ENCODE data around the gene PEX11G.

DNA sequence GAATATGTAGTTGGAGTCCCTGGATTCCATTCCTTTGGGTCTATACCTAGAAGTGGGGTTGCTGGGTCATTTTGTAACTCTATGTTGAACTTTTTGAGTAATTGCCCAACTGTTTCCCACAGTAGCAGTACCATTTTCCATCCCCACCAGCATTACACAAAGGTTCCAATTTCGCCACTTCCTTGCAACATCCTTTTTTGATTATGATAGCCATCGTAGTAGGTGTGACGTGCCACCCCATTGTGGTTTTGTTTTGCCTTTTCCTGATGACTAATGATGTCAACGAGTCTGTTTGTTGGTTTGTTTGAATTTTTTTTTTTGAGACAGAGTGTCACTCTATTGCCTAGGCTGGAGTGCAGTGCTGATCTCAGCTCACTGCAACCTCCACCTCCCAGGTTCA, 3.3 kb upstream of the PEX11G start:
- no peak for TF ChIP-seq POLR2A (IDR thresholded peaks at IDR 0.05; ENCODE audit: low read depth, low read length)
- TF ChIP-seq EZH2 (IDR thresholded peaks at IDR 0.05; ENCODE audit: borderline replicate concordance, control insufficient read depth, low read depth, low read length), result no peak
- TF ChIP-seq, protein P1, sequence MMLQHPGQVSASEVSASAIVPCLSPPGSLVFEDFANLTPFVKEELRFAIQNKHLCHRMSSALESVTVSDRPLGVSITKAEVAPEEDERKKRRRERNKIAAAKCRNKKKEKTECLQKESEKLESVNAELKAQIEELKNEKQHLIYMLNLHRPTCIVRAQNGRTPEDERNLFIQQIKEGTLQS (IDR thresholded peaks at IDR 0.05; ENCODE audit: borderline replicate concordance, extremely low read depth, low read depth, low read length), result no peak
- TF ChIP-seq EP300 (IDR thresholded peaks at IDR 0.05; ENCODE audit: borderline replicate concordance in 1 of 2, control insufficient read depth in 1 of 2, low read depth in 2 of 2, low read length in 2 of 2), result no peak
- TF ChIP-seq, protein P2, sequence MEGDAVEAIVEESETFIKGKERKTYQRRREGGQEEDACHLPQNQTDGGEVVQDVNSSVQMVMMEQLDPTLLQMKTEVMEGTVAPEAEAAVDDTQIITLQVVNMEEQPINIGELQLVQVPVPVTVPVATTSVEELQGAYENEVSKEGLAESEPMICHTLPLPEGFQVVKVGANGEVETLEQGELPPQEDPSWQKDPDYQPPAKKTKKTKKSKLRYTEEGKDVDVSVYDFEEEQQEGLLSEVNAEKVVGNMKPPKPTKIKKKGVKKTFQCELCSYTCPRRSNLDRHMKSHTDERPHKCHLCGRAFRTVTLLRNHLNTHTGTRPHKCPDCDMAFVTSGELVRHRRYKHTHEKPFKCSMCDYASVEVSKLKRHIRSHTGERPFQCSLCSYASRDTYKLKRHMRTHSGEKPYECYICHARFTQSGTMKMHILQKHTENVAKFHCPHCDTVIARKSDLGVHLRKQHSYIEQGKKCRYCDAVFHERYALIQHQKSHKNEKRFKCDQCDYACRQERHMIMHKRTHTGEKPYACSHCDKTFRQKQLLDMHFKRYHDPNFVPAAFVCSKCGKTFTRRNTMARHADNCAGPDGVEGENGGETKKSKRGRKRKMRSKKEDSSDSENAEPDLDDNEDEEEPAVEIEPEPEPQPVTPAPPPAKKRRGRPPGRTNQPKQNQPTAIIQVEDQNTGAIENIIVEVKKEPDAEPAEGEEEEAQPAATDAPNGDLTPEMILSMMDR (IDR thresholded peaks at IDR 0.05 in 2 of 3, conservative IDR thresholded peaks at IDR 0.05 in 1 of 3; ENCODE audit: control insufficient read depth in 2 of 3, extremely low read depth in 1 of 3, insufficient read depth in 1 of 3, low read depth in 3 of 3, low read length in 3 of 3), result no peak
- no peak for TF ChIP-seq CBX5 (IDR thresholded peaks at IDR 0.05; ENCODE audit: low read depth)
- TF ChIP-seq SP1 (IDR thresholded peaks at IDR 0.05; ENCODE audit: low read depth, low read length), result no peak
- TF ChIP-seq HCFC1 (IDR thresholded peaks at IDR 0.05; ENCODE audit: low read length), result no peak
- no peak for TF ChIP-seq CEBPB (IDR thresholded peaks at IDR 0.05; ENCODE audit: borderline replicate concordance in 1 of 2, low read depth in 2 of 2, low read length in 2 of 2)
- no peak for TF ChIP-seq TAF1 (IDR thresholded peaks at IDR 0.05; ENCODE audit: borderline replicate concordance, low read depth, low read length)
- no peak for TF ChIP-seq NFYB (IDR thresholded peaks at IDR 0.05; ENCODE audit: insufficient read depth, low read depth, low read length)
- TF ChIP-seq, protein P3, sequence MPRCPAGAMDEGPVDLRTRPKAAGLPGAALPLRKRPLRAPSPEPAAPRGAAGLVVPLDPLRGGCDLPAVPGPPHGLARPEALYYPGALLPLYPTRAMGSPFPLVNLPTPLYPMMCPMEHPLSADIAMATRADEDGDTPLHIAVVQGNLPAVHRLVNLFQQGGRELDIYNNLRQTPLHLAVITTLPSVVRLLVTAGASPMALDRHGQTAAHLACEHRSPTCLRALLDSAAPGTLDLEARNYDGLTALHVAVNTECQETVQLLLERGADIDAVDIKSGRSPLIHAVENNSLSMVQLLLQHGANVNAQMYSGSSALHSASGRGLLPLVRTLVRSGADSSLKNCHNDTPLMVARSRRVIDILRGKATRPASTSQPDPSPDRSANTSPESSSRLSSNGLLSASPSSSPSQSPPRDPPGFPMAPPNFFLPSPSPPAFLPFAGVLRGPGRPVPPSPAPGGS (IDR thresholded peaks at IDR 0.05; ENCODE audit: borderline replicate concordance, insufficient read depth, low read depth, low read length, poor library complexity, severe bottlenecking), result no peak
- no peak for TF ChIP-seq JUND (IDR thresholded peaks at IDR 0.05; ENCODE audit: low read depth, low read length)

Measured in GM12878 (cell line).